ENCODE measurements around the gene UBE2L5. TPM values are rescaled to one million over a fixed set of nuclear protein-coding genes. Genes with fewer than 3 reads are reported as not detected.

The UBE2L5 gene
- total and polyA plus RNA-seq, 2 experiments from 2014 or later: not detected

GRCh38 chr13:30377312-30377685 is 45.0 kb upstream of the UBE2L5 start:
- Mint-ChIP-seq H3K4me3 (no peak overlapping the region), H3K9me3 (no peaks in the 10 kb centered on the region), H3K27me3 (ENCODE audit: insufficient read depth, low read depth, poor library complexity) (peaks cover 2% of the 10 kb centered on the region), H3K4me1 (peaks cover 12% of the 10 kb centered on the region), H3K27ac (no peak overlapping the region), H3K36me3 (ENCODE audit: low read depth) (no peaks in the 10 kb centered on the region)
- Histone ChIP-seq H3K36me3 (ENCODE audit: insufficient read depth) (no peaks in the 10 kb centered on the region), H3K4me1 (ENCODE audit: insufficient read depth) (peaks cover 14% of the 10 kb centered on the region), H3K27me3 (ENCODE audit: insufficient read depth) (no peaks in the 10 kb centered on the region), H3K9me2 (ENCODE audit: insufficient read depth) (no peaks in the 10 kb centered on the region), H3K4me3 (no peak overlapping the region), H3K27ac (ENCODE audit: low read depth) (no peak overlapping the region), H3K4me2 (peak overlapping the region; percentile 48; the same call in 1 of the 2 replicates), H3K79me2 (replicated peaks; ENCODE audit: insufficient read depth) (no peaks in the 10 kb centered on the region), H2AFZ (peak overlapping the region; percentile 78), H4K20me1 (replicated peaks; ENCODE audit: insufficient read depth) (no peaks in the 10 kb centered on the region), H3F3A (replicated peaks; ENCODE audit: low read depth) (no peaks in the 10 kb centered on the region)
- ATAC-seq: no peak
- no peak for TF ChIP-seq ZNF462 (CRISPR knock-in tag; IDR thresholded peaks at IDR 0.05)
- TF ChIP-seq POLR2AphosphoS5 (IDR thresholded peaks at IDR 0.05; ENCODE audit: low read depth): no peak
- no peak for TF ChIP-seq STAT1 (IDR thresholded peaks at IDR 0.05; ENCODE audit: unreplicated experiment)
- no peak for TF ChIP-seq REST (IDR thresholded peaks at IDR 0.05; ENCODE audit: unreplicated experiment)
- TF ChIP-seq ZNF331 (CRISPR knock-in tag; IDR thresholded peaks at IDR 0.05; ENCODE audit: low read depth): no peak
- TF ChIP-seq CTCF (conservative IDR thresholded peaks at IDR 0.05; ENCODE audit: low read depth in 2 of 2): no peak
- no peak for TF ChIP-seq JUNB (IDR thresholded peaks at IDR 0.05; ENCODE audit: unreplicated experiment)
- no peak for TF ChIP-seq CREB1 (CRISPR knock-in tag; IDR thresholded peaks at IDR 0.05; ENCODE audit: low read depth)
- no peak for TF ChIP-seq EZH2phosphoT487 (IDR thresholded peaks at IDR 0.05; ENCODE audit: unreplicated experiment)
- DNase-seq (ENCODE audit: low spot score): no peak
